GM18867 (cell line): ENCODE results near the gene NEGR1.
"Not testable (repeated sequence)": the region's sequence is repeated elsewhere in the genome, so short reads cannot be mapped to it uniquely, and the experiment has no call there.

ENCODE experiments used
- ATAC-seq: cut with Tn5 transposase; IDR thresholded peaks from one replicate; pipeline ENCODE4 v1.9.1; 2021; ENCODE audit warnings: mild to moderate bottlenecking, moderate library complexity; ENCODE audit not compliant: unreplicated experiment

NEGR1 gene

GRCh38 chr1:72282271-72283021 lies at the start of gene NEGR1:
TSS of gene NEGR1 (minus strand) at chr1:72282539.
- ATAC-seq = peak; percentile 86

- ATAC-seq = no peak
These were observed 44.2 kb upstream of the NEGR1 start for GRCh38 chr1:72326494-72326893.

DNA sequence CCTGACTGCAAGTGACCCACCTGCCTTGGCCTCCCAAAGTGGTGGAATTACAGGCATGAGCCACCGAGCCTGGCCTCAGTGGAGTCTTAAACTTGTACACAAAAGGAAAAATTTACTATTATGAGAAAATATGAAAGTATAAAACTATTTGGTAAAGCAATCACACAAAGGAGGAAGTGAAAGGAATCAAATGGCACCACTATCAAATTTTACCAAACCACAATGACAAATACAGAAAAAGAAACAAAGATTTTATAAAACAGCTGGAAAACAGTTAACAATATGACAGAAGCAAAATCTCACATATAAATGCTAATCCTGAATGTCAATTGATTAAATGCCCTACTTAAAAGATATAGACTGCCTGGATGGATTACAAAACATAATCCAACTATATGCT lies 42.1 kb upstream of the NEGR1 start:
- ATAC-seq = no peak

DNA sequence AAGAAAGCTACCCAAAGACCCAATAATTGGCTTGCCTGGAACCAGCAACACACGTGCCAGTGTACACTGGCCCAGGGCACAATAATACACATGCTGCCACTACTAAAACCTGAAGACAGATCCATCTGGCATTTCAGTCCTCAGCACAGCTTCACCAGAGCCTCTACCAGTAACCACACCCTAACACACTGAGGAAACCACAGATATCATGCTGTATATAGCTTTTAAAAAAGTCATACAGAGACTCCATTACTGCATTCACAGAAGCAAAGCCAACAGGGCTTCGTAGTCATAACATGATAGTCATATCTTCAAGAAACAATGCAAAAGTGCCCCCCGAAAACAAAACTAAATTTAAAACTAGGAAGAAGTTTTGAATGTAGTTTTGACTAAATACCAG lies 40.6 kb upstream of the NEGR1 start:
- peak; percentile 50 for ATAC-seq

DNA sequence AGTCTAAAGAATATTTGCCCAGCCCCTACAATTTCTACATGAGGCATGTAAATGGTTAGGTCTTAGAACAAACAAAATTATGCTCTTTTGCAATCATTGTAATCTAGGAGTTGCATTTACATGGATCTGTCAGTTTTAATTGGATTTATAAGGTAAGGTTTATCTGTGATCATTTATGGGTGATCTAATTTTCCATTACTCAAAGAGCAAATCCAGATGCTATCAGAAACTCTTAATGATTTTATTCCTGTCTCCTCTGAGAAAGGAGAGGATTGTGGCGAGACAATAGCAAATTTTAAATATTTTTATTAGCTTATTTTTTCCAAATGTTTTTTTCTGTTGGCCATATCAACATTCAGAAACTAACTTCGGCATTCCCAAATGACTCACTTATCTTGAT lies 14.2 kb upstream of the NEGR1 start:
- ATAC-seq = no peak

DNA sequence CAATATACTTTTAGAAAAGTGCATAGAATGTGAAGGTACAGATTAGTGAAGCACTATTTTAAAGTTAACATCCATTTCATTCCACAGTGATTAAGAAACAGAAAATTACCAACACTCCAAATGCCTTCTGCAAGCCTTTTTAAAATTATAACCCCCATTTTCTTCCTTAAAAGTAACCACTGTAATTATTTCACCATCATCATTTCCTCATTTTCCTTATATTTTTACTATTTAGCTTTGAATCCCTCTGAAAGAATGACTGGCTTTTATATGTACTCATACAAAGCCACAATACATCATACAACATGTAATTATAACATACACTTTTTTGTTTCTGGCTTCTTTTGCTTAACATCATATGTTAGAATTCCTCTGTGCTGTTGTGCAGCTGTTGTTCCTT lies 6.5 kb upstream of the NEGR1 start:
- no peak for ATAC-seq

DNA sequence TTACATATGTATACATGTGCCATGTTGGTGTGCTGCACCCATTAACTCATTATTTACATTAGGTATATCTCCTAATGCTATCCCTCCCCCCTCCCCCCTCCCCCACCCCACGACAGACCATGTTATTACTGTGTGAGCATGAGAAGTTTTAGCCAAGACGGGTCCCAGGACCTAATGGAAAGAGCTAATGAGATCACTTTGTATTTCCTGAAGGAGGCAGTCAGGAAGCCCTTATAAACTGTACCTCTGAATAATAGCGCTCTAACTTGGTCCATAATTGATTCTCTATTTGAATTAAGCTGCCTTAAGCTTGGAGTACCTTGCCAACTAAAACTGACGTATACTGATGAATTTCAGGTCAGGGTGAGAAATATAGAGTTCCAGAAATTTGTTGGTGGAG lies 4.1 kb upstream of the NEGR1 start:
- ATAC-seq = no peak

DNA sequence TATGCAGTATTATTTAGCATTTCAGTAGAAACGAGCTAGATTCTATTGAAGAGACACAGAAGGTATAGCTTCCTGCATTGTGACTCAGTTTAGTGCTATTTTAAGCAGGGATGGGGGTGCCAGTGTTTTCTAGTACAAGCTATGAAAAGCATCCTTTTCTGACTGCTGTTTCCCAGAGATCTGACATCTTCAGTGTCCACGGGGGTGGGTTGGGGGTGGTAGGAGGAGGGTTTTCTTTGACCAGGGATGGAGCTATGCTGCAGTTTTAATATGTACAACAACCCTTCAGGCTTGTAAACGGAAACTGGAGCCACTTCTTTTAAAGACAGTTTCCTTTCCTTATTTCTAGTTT lies 2.7 kb upstream of the NEGR1 start:
- ATAC-seq = no peak

- peak; percentile 56 for ATAC-seq
These were observed 2.2 kb upstream of the NEGR1 start for GRCh38 chr1:72284348-72285073.

GRCh38 chr1:72284084-72284347 lies 1.7 kb upstream of the NEGR1 start:
- ATAC-seq = no peak

- no peak for ATAC-seq
These were observed 1.2 kb upstream of the NEGR1 start for GRCh38 chr1:72283307-72284083.

DNA sequence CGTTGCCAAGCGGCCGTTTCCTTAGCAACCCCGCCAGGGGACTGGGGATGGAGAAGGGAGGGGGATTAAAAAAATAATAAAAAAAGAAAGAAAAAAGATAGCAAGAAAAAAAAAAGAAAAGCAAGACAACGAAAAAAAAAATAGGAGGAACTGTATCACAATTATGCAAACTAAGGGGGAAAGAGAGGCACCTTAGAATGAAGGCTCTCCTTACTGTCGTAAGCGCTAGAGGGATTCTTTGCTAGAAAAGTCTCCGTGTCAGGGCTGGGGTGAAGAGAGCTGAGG lies 625 bp upstream of the NEGR1 start:
- peak; percentile 14 for ATAC-seq

GRCh38 chr1:72281637-72282270 lies 585 bp downstream of the NEGR1 start:
- ATAC-seq = no peak

DNA sequence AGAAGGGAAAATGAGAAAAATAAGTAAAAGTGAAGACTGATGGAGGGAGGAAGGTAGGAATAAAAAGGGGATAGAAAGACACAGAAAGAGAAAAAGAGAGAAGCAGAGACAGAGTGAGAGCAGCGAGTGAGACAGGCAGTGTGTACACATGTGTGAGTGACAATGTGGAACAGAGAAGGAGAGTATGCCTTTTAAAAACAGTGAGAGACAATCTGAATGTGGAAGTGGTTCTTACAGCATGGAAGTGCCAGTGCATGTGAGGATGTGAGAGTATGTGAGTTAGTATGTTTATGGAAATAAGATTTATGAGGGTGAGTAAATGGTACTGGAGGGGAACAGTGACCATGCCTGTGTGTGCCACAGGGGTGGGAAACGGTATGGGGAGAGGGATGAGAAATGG lies 1.2 kb downstream of the NEGR1 start:
- ATAC-seq = no peak

GRCh38 chr1:72280711-72281110 lies 1.6 kb downstream of the NEGR1 start:
- ATAC-seq = no peak

- no peak for ATAC-seq
These were observed 2.2 kb downstream of the NEGR1 start for GRCh38 chr1:72280131-72280530.

- no peak for ATAC-seq
These were observed 3.9 kb downstream of the NEGR1 start for GRCh38 chr1:72278461-72278860.

DNA sequence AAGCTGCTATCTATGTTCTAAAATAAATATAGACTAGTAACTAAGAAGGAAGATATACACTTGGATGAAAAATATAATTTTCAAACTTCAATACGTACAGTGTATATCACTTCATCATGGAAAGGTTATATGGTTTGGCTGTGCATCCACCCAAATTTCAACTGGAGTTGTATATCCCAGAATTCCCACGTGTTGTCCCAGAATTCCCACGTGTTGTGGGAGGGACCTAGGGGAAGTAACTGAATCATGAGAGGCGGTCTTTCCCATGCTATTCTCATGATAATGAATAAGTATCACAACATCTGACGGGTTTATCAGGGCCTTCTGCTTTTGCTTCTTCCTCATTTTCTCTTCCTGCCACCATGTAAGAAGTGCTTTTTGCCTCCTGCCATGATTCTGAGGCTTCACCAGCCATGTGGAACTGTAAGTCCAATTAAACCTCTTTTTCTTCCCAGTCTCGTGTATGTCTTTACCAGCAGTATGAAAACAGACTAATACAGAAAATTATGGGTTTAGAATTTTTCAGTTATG lies 10.7 kb downstream of the NEGR1 start:
- ATAC-seq = no peak

DNA sequence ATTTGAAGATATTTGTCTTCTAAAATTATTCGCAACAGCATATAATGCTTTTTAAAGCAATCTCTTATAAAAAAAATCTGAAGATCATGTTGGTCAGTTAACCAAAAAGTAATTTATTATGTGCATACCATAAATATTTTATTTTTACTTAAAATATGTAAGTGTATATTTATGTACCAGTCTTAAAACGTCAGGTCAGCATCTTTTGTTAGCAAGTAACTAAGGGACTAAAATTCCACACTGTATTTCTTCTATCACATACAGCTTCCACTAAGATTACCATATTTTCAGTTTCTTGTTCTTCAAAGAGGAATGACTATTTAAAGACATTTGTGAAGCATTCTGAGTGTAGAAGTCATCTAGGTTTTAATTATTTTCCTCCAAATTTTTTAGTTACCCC lies 19.6 kb downstream of the NEGR1 start:
- ATAC-seq = no peak

DNA sequence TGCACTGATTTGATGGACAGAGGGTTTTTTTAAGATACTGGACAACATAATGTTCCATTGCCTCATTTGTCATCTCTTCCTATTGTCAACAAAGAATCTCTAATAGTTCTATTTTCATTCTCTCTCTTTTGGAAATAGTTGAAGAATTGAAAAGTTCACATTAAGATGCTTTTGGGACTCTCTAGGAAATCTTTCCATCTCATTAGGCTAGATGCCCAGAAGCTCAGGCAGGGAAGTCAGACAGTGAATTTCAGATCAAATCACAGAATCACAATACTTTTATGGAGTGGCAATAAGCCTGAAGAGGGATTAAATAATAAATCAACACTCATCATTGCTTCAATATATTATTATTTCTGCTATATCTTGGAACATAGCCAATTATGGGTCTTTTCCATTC lies 29.2 kb downstream of the NEGR1 start:
- ATAC-seq = no peak

GRCh38 chr1:72241397-72241796 lies 40.9 kb downstream of the NEGR1 start:
- ATAC-seq = no peak

DNA sequence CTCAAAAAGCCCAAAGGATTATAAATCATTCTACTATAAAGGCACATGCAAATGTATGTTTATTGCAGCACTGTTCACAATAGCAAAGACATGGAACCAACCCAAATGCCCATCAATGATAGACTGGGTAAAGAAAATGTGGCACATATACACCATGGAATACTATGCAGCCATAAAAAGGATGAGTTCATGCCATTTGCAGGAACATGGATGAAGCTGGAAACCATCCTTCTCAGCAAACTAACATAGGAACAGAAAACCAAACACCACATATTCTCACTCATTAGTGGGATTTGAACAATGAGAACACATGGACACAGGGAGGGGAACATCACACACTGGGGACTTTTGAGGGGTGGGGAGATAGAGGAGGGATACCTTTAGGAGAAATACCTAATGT lies 46.4 kb downstream of the NEGR1 start:
- not testable (repeated sequence) for ATAC-seq
